ENCODE data around the gene HAVCR2.
"Not testable (repeated sequence)": the region's sequence is repeated elsewhere in the genome, so short reads cannot be mapped to it uniquely, and the experiment has no call there.

The HAVCR2 gene

GRCh38 chr5:157088342-157088990, 20.4 kb downstream of the HAVCR2 start:
- DNase-seq (ENCODE audit: low spot score): no peak

- no peak for DNase-seq (ENCODE audit: low spot score)
Observed at GRCh38 chr5:157086751-157087359, 22.0 kb downstream of the HAVCR2 start.

GRCh38 chr5:157085930-157086329, 22.9 kb downstream of the HAVCR2 start:
- DNase-seq (ENCODE audit: low spot score): no peak

GRCh38 chr5:157080286-157080685, 28.6 kb downstream of the HAVCR2 start:
- DNase-seq (ENCODE audit: low spot score): no peak

- peak; percentile 74 for DNase-seq (ENCODE audit: low spot score)
Observed at GRCh38 chr5:157076558-157076957, 32.3 kb downstream of the HAVCR2 start.

GRCh38 chr5:157072508-157072907, 36.3 kb downstream of the HAVCR2 start:
- DNase-seq (ENCODE audit: low spot score): peak; percentile 72

GRCh38 chr5:157069949-157070348, 38.9 kb downstream of the HAVCR2 start:
- DNase-seq (ENCODE audit: low spot score): no peak

- no peak for DNase-seq (ENCODE audit: low spot score)
Observed at GRCh38 chr5:157068785-157069184, 40.1 kb downstream of the HAVCR2 start.

GRCh38 chr5:157068339-157068738, 40.5 kb downstream of the HAVCR2 start:
- DNase-seq (ENCODE audit: low spot score): no peak

- no peak for DNase-seq (ENCODE audit: low spot score)
Observed at GRCh38 chr5:157067005-157067404, 41.8 kb downstream of the HAVCR2 start.

GRCh38 chr5:157066080-157066479, 42.8 kb downstream of the HAVCR2 start:
- DNase-seq (ENCODE audit: low spot score): no peak

GRCh38 chr5:157063776-157064430, 44.9 kb downstream of the HAVCR2 start:
- DNase-seq (ENCODE audit: low spot score): no peak

GRCh38 chr5:157059891-157060290, 49.0 kb downstream of the HAVCR2 start:
- DNase-seq (ENCODE audit: low spot score): peak; percentile 89

- DNase-seq (ENCODE audit: low spot score): peak; percentile 99
Observed at GRCh38 chr5:157059093-157059539, 49.7 kb downstream of the HAVCR2 start, which contains the start of gene HAVCR1. Gene HAVCR1, minus strand, starts transcription at chr5:157059116. Its CDS starts 1,173 bp downstream, at chr5:157057943.

- DNase-seq (ENCODE audit: low spot score): peak; percentile 29
Observed at GRCh38 chr5:157057459-157058370, 51.1 kb downstream of the HAVCR2 start.

- DNase-seq (ENCODE audit: low spot score): peak; percentile 38
Observed at GRCh38 chr5:157056848-157057247, 52.0 kb downstream of the HAVCR2 start.

- DNase-seq (ENCODE audit: low spot score): peak; percentile 72
Observed at GRCh38 chr5:157051604-157052245, 57.1 kb downstream of the HAVCR2 start.

GRCh38 chr5:157050050-157050449, 58.8 kb downstream of the HAVCR2 start:
- no peak for DNase-seq (ENCODE audit: low spot score)

- peak; percentile 95 for DNase-seq (ENCODE audit: low spot score)
Observed at GRCh38 chr5:157049605-157050004, 59.2 kb downstream of the HAVCR2 start.

GRCh38 chr5:157047898-157048297, 60.9 kb downstream of the HAVCR2 start:
- DNase-seq (ENCODE audit: low spot score): no peak

- not testable (repeated sequence) for DNase-seq (ENCODE audit: low spot score)
Observed at GRCh38 chr5:157047016-157047415, 61.8 kb downstream of the HAVCR2 start.

GRCh38 chr5:157046041-157046440, 62.8 kb downstream of the HAVCR2 start:
- peak; percentile 100 for DNase-seq (ENCODE audit: low spot score)
